HepG2 (cell line): ENCODE measurements around the gene HYOU1. TPM values are rescaled to one million over a fixed set of nuclear protein-coding genes. Genes with fewer than 3 reads are reported as not detected.
A peak's percentile ranks its signal among the peaks of the same experiment; 100 is the strongest.

Experiments
- ATAC-seq: fragments of 200-7000 bp; cut with Tn5 transposase; 3 replicates; pipeline ENCODE4 v1.9.1; 2020; ENCODE audit warnings: mild to moderate bottlenecking, moderate library complexity
- BruUV-seq: library from RNA; stranded (reverse); fragments of 400-500 nt; replicated peaks from 2 replicates; lab custom pipeline; 2021; lab: Mats Ljungman, UMichigan
- CTCF ChIA-PET: fragments of 300-600 bp; formaldehyde crosslinking; extraction: SDS; loops from one replicate; lab custom pipeline; 2021; ENCODE audit warnings: low total read pairs, inconsistent platforms, low intra/inter-chr PET ratio; lab: Yijun Ruan, JAX
- POLR2A ChIA-PET: fragments of 350-600 bp; sonication (Branson Sonifier 250); formaldehyde crosslinking; loops from one replicate; lab custom pipeline; 2020; ENCODE audit warnings: antibody characterized with exemption, inconsistent platforms; lab: Yijun Ruan, JAX
- DNase-seq: peaks from one replicate; pipeline ENCODE4 v3.0.0-alpha.2; 2015; ENCODE audit warnings: low spot score
- FAIRE-seq: peaks from 3 replicates; lab custom pipeline; 2011; peaks lifted over from hg19 to GRCh38; lab: Jason Lieb, UNC
- H2AFZ ChIP-seq: one replicate; pipeline ENCODE4 v1.6.1; 2011; ENCODE audit warnings: low read length, inconsistent platforms
- H3K27ac ChIP-seq: fragments of 300-600 bp; 3 replicates; pipeline ENCODE4 v1.8.0; 2011; ENCODE audit warnings: mixed run types, mild to moderate bottlenecking, mixed read lengths, low read length, inconsistent platforms; ENCODE audit not compliant: insufficient read depth; ENCODE audit errors: extremely low read length
- H3K27me3 ChIP-seq, 2 experiments: fragments of 200-600 bp in 1 of 2; 2 replicates in 1 of 2; 3 replicates in 1 of 2; pipeline versions ENCODE4 v1.6.0 to v1.8.0; 2011; ENCODE audit warnings: low read length in 2 of 2, mild to moderate bottlenecking in 2 of 2, moderate library complexity in 2 of 2, inconsistent platforms in 1 of 2; ENCODE audit not compliant: insufficient read depth in 2 of 2, control insufficient read depth in 1 of 2
- H3K36me3 ChIP-seq, 2 experiments: fragments of 200-600 bp in 1 of 2; replicated peaks in 1 of 2; 2 replicates in 1 of 2; 3 replicates in 1 of 2; pipeline versions ENCODE4 v1.5.1 to v1.8.0; 2011; ENCODE audit warnings: low read length in 2 of 2, inconsistent platforms in 1 of 2; ENCODE audit not compliant: insufficient read depth in 2 of 2, control insufficient read depth in 1 of 2
- H3K4me1 ChIP-seq: 2 replicates; pipeline ENCODE4 v1.5.1; 2012; ENCODE audit warnings: low read length, inconsistent platforms; ENCODE audit not compliant: insufficient read depth
- H3K4me2 ChIP-seq: 2 replicates; pipeline ENCODE4 v1.6.0; 2011; ENCODE audit warnings: low read depth, low read length, inconsistent platforms
- H3K4me3 ChIP-seq, 3 experiments: fragments of 200-600 bp in 1 of 3; sonication (generic), shearing (Covaris generic) in 1 of 3; replicated peaks in 1 of 3; 2 replicates each; pipeline ENCODE4 v1.5.1; 2011 to 2016; ENCODE audit warnings: low read length in 3 of 3, inconsistent platforms in 2 of 3, low read depth in 2 of 3, mild to moderate bottlenecking in 2 of 3, control low read depth in 1 of 3, mixed read lengths in 1 of 3; ENCODE audit not compliant: insufficient read depth in 1 of 3
- H3K79me2 ChIP-seq: one replicate; pipeline ENCODE4 v1.6.1; 2011; ENCODE audit warnings: low read length, inconsistent platforms; ENCODE audit not compliant: insufficient read depth
- H3K9ac ChIP-seq: 2 replicates; pipeline ENCODE4 v1.6.0; 2011; ENCODE audit warnings: mild to moderate bottlenecking, low read depth, low read length, inconsistent platforms; ENCODE audit not compliant: insufficient read depth
- H3K9me3 ChIP-seq: 2 replicates; pipeline ENCODE4 v1.5.1; 2012; ENCODE audit warnings: mild to moderate bottlenecking, low read length
- H4K20me1 ChIP-seq: 2 replicates; pipeline ENCODE4 v1.6.0; 2011; ENCODE audit warnings: inconsistent platforms, mild to moderate bottlenecking, low read length, moderate library complexity; ENCODE audit not compliant: insufficient read depth
- CEBPB ChIP-seq: IDR thresholded peaks from 2 replicates; pipeline ENCODE4 v1.6.1; 2011; ENCODE audit warnings: low read depth, low read length, improper control_type of control experiment, borderline replicate concordance
- CHD4 ChIP-seq: fragments of 200-600 bp; sonication (generic); IDR thresholded peaks from 2 replicates; pipeline ENCODE4 v1.7.0; 2017; ENCODE audit warnings: mild to moderate bottlenecking, low read length, borderline replicate concordance
- HOMEZ ChIP-seq: IDR thresholded peaks from 2 replicates; pipeline ENCODE4 v1.6.1; 2016; ENCODE audit warnings: low read depth
- MLXIP ChIP-seq: sonication (generic); formaldehyde crosslinking; IDR thresholded peaks from 2 replicates; pipeline ENCODE4 v1.9.0; 2021; ENCODE audit warnings: missing genetic modification reagents, borderline replicate concordance
- PATZ1 ChIP-seq: sonication (generic); formaldehyde crosslinking; IDR thresholded peaks from 2 replicates; pipeline ENCODE4 v1.4.0; 2020; ENCODE audit warnings: missing genetic modification reagents
- POLR2AphosphoS5 ChIP-seq: IDR thresholded peaks from 2 replicates; pipeline ENCODE4 v1.6.1; 2012; ENCODE audit warnings: low read depth, low read length
- SNAPC2 ChIP-seq: sonication (generic); formaldehyde crosslinking; IDR thresholded peaks from 2 replicates; pipeline ENCODE4 v1.8.1; 2022; ENCODE audit warnings: mild to moderate bottlenecking, missing genetic modification reagents
- TAF1 ChIP-seq: sonication (generic); formaldehyde crosslinking; IDR thresholded peaks from 2 replicates; pipeline ENCODE4 v1.4.0; 2020; ENCODE audit warnings: missing genetic modification reagents
- ZBTB38 ChIP-seq: sonication (generic); formaldehyde crosslinking; IDR thresholded peaks from 2 replicates; pipeline ENCODE4 v1.5.1; 2020; ENCODE audit warnings: mild to moderate bottlenecking, missing genetic modification reagents
- ZFAT ChIP-seq: sonication (generic); formaldehyde crosslinking; conservative IDR thresholded peaks from 2 replicates; pipeline ENCODE4 v1.8.1; 2023; ENCODE audit warnings: missing genetic modification reagents, inconsistent platforms
- ZFP36L1 ChIP-seq: sonication (generic); formaldehyde crosslinking; IDR thresholded peaks from 2 replicates; pipeline ENCODE4 v1.8.0; 2022; ENCODE audit warnings: mild to moderate bottlenecking, missing genetic modification reagents, moderate library complexity
- ZKSCAN8 ChIP-seq: IDR thresholded peaks from 2 replicates; pipeline ENCODE4 v1.6.1; 2016; ENCODE audit warnings: borderline replicate concordance, missing genetic modification reagents, missing compliant biosample characterization
- ZNF550 ChIP-seq: sonication (generic); formaldehyde crosslinking; IDR thresholded peaks from 2 replicates; pipeline ENCODE4 v1.4.0; 2020; ENCODE audit warnings: mild to moderate bottlenecking, missing genetic modification reagents, borderline replicate concordance
- ZNF615 ChIP-seq: sonication (generic); formaldehyde crosslinking; IDR thresholded peaks from 2 replicates; pipeline ENCODE4 v1.5.0; 2020; ENCODE audit warnings: mild to moderate bottlenecking, missing genetic modification reagents, borderline replicate concordance
- ZNF652 ChIP-seq: IDR thresholded peaks from 2 replicates; pipeline ENCODE4 v1.6.1; 2016; ENCODE audit warnings: low read depth, borderline replicate concordance
- ZNF780A ChIP-seq: sonication (generic); formaldehyde crosslinking; IDR thresholded peaks from 2 replicates; pipeline ENCODE4 v1.8.0; 2022; ENCODE audit warnings: mild to moderate bottlenecking, missing genetic modification reagents, moderate library complexity
- WGBS: methylation state at CpG from one replicate; pipeline ENCODE4 v1.1.6; 2017; ENCODE audit warnings: low lambda C conversion rate; 5-methylcytosine and 5-hydroxymethylcytosine counted together
- in situ Hi-C: cut with HindIII; loops from 2 replicates; pipeline ENCODE4 v1.10.0; 2017; ENCODE audit warnings: low pct_unique_long_range_greater_than_20kb; ENCODE audit not compliant: extremely low pct_ligation_motif_present
- intact Hi-C: fragments of 100-400 bp; cut with micrococcal nuclease; formaldehyde crosslinking; loops from one replicate; pipeline ENCODE4 v1.10.0; 2022; ENCODE audit not compliant: unreplicated experiment
- polyA plus RNA-seq, 8 experiments: library from polyadenylated mRNA; depleted of rRNA in 3 of 8; stranded (reverse) in 7 of 8; unstranded in 1 of 8; fragments of >200 nt; fragmentation: Illumina TruSeq in 4 of 8; extraction: Trizol in 4 of 8; gene quantifications; 2 replicates each; pipeline versions ENCODE4 v1.2.1 to v1.2.3, GENCODE V29; 2011 to 2016; ENCODE audit warnings: low read depth in 4 of 8, missing spikeins in 1 of 8, mixed read lengths in 1 of 8; ENCODE audit not compliant: insufficient read depth in 1 of 8
- total RNA-seq, 5 experiments: library from RNA; depleted of rRNA; stranded (reverse); fragments of >200 nt; fragmentation: Illumina TruSeq; extraction: Trizol; gene quantifications; 2 replicates each; pipeline ENCODE4 v1.2.3, GENCODE V29; 2016; ENCODE audit warnings: low read depth in 1 of 5

Gene HYOU1
- total and polyA plus RNA-seq, 2 of the 13 experiments (the other 11 are each of a cell fraction or from before 2014, with no cell fraction given): 127 to 155 TPM

GRCh38 chr11:119015054-119015611 is 41.9 kb downstream of the HYOU1 start (continued):
- TF ChIP-seq ZNF550 (CRISPR knock-in tag): no peak
- no peak for TF ChIP-seq TAF1 (CRISPR knock-in tag)
- TF ChIP-seq CHD4: no peak
- TF ChIP-seq MLXIP: no peak
- peak; percentile 79 for TF ChIP-seq ZNF652 (CRISPR knock-in tag)
- peak; percentile 60; the same call in 1 of the 2 replicates for TF ChIP-seq ZBTB38 (CRISPR knock-in tag)
- TF ChIP-seq CEBPB: no peak
- TF ChIP-seq, all 625 proteins: peak for 17

GRCh38 chr11:119014209-119014924 is 42.6 kb downstream of the HYOU1 start:
- FAIRE-seq (no peak), ATAC-seq (no peak), DNase-seq (no peak)
- in situ Hi-C loops (no loop called here), intact Hi-C loops (no loop called here)
- H3K9ac ChIP-seq: no peak overlapping the region
- peaks cover 17% of the 10 kb centered on the region for H4K20me1 ChIP-seq
- H3K27ac ChIP-seq: no peak overlapping the region
- ChIA-PET CTCF (no interaction called here), POLR2A (interaction anchor here (0.8 to 6.9 kb wide), 6 partner anchors 8 to 71 kb away, joined by 3 to 66 read pairs (median 5); partner anchors contain the start of genes CENATAC, SLC37A4 and VPS11)
- H3K4me3 ChIP-seq: no peak overlapping the region
- H3K27me3 ChIP-seq: peaks cover 0 to 4% of the 10 kb centered on the region in 2 experiments; a peak in 2 of 5 replicates
- H3K4me1 ChIP-seq: peaks cover 23% of the 10 kb centered on the region
- peaks cover 8 to 54% of the 10 kb centered on the region in 2 experiments for H3K36me3 ChIP-seq
- H3K4me2 ChIP-seq: no peak overlapping the region
- no TSS peak for BruUV-seq
- H3K9me3 ChIP-seq: no peaks in the 10 kb centered on the region
- no peak overlapping the region for H2AFZ ChIP-seq
- 96% methylated on average over 17 of the region's 17 CpGs for WGBS
- peaks cover 35% of the 10 kb centered on the region for H3K79me2 ChIP-seq
- TF ChIP-seq ZNF780A (no peak), ZNF615 (no peak), POLR2AphosphoS5 (peak; percentile 10; the same call in 1 of the 2 replicates), SNAPC2 (CRISPR knock-in tag) (no peak), ZFAT (CRISPR knock-in tag) (no peak), HOMEZ (no peak), PATZ1 (no peak), ZKSCAN8 (CRISPR knock-in tag) (no peak), ZFP36L1 (CRISPR knock-in tag) (no peak)
